ENCODE data around the gene CCDC187.

The CCDC187 gene

GRCh38 chr9:136339173-136339957, 35.5 kb upstream of the CCDC187 start:
- DNase-seq (ENCODE audit: low read depth): peak; percentile 67

- no peak for DNase-seq (ENCODE audit: low read depth)
Measured at GRCh38 chr9:136338511-136338910, 34.6 kb upstream of the CCDC187 start.

GRCh38 chr9:136337416-136338395, 33.8 kb upstream of the CCDC187 start:
- no peak for DNase-seq (ENCODE audit: low read depth)

GRCh38 chr9:136336881-136337280, 33.0 kb upstream of the CCDC187 start:
- no peak for DNase-seq (ENCODE audit: low read depth)

GRCh38 chr9:136336156-136336870, 32.4 kb upstream of the CCDC187 start:
- peak; percentile 71 for DNase-seq (ENCODE audit: low read depth)

GRCh38 chr9:136335296-136336155, 31.6 kb upstream of the CCDC187 start:
- DNase-seq (ENCODE audit: low read depth): no peak

GRCh38 chr9:136334541-136334940, 30.6 kb upstream of the CCDC187 start:
- DNase-seq (ENCODE audit: low read depth): no peak

- no peak for DNase-seq (ENCODE audit: low read depth)
Measured at GRCh38 chr9:136333486-136333885, 29.6 kb upstream of the CCDC187 start.

GRCh38 chr9:136333045-136333444, 29.2 kb upstream of the CCDC187 start:
- DNase-seq (ENCODE audit: low read depth): no peak

- no peak for DNase-seq (ENCODE audit: low read depth)
Measured at GRCh38 chr9:136332482-136332983, 28.6 kb upstream of the CCDC187 start.

GRCh38 chr9:136331556-136332481, 27.9 kb upstream of the CCDC187 start:
- DNase-seq (ENCODE audit: low read depth): no peak

GRCh38 chr9:136331030-136331429, 27.1 kb upstream of the CCDC187 start:
- DNase-seq (ENCODE audit: low read depth): no peak

GRCh38 chr9:136330406-136330990, 26.6 kb upstream of the CCDC187 start:
- no peak for DNase-seq (ENCODE audit: low read depth)

GRCh38 chr9:136329636-136330405, 25.9 kb upstream of the CCDC187 start:
- no peak for DNase-seq (ENCODE audit: low read depth)

GRCh38 chr9:136329211-136329627, 25.3 kb upstream of the CCDC187 start:
- DNase-seq (ENCODE audit: low read depth): no peak

GRCh38 chr9:136328622-136329041, 24.7 kb upstream of the CCDC187 start:
- peak; percentile 43 for DNase-seq (ENCODE audit: low read depth)

GRCh38 chr9:136328011-136328621, 24.2 kb upstream of the CCDC187 start:
- peak; percentile 26 for DNase-seq (ENCODE audit: low read depth)

GRCh38 chr9:136327304-136327974, 23.5 kb upstream of the CCDC187 start, which contains the start of gene GPSM1:
Gene GPSM1 (plus strand): TSS chr9:136327539. CDS start chr9:136327696, 157 bp downstream.
- peak; percentile 62 for DNase-seq (ENCODE audit: low read depth)

All from ELR (cell line).